ENCODE measurements around the gene CEACAM19.

The CEACAM19 gene

DNA sequence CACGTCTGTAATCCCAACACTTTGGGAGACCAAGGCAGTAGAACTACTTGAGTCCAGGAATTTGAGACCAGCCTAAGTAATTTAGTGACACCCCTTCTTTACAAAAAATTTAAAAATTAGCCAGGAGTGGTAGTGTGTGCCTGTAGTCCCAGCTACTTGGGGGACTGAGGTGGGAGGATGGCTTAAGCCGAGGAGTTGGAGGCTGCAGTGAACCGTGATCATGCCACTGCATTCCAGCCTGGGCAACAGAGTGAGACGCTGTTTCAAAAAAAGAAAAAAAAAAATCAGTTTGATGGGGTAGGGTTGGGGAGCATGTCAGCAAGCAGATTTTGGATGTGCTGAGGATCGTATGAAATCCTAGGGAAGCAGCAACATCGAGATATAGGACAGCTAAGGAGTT is 4.2 kb downstream of the CEACAM19 start:
- TF ChIP-seq EZH2phosphoT487 (IDR thresholded peaks at IDR 0.05; ENCODE audit: borderline replicate concordance): no peak
- no peak for TF ChIP-seq CTCF (conservative IDR thresholded peaks at IDR 0.05; ENCODE audit: low read length)
- H3K27me3 ChIP-seq (ENCODE audit: insufficient read depth, low read length, poor library complexity, severe bottlenecking): no peaks in the 10 kb centered on the region
- H3K4me1 ChIP-seq (ENCODE audit: insufficient read depth, low read length, poor library complexity, severe bottlenecking): no peaks in the 10 kb centered on the region
- no peaks in the 10 kb centered on the region for H3K79me2 ChIP-seq (ENCODE audit: insufficient read depth, low read length)
- no peak overlapping the region for H3K4me3 ChIP-seq (ENCODE audit: low read length, poor library complexity, severe bottlenecking)
- H3F3A ChIP-seq (ENCODE audit: low read depth): no peaks in the 10 kb centered on the region
- no peaks in the 10 kb centered on the region for H3K36me3 ChIP-seq (ENCODE audit: insufficient read depth, low read length)
- no peaks in the 10 kb centered on the region for H3K9me2 ChIP-seq (replicated peaks; ENCODE audit: low read depth, low read length)
- H3K4me2 ChIP-seq (ENCODE audit: low read depth, low read length, poor library complexity, severe bottlenecking): no peak overlapping the region
- H2AFZ ChIP-seq (ENCODE audit: low read length): no peak overlapping the region
- H3K9ac ChIP-seq (ENCODE audit: low read depth, low read length, poor library complexity, severe bottlenecking): no peak overlapping the region
- peaks cover 2% of the 10 kb centered on the region; the same call in 1 of the 2 replicates for H3K9me3 ChIP-seq (ENCODE audit: insufficient read depth, low read depth, low read length)
- no peaks in the 10 kb centered on the region for H4K20me1 ChIP-seq (ENCODE audit: insufficient read depth, low read length, poor library complexity, severe bottlenecking)

DNA sequence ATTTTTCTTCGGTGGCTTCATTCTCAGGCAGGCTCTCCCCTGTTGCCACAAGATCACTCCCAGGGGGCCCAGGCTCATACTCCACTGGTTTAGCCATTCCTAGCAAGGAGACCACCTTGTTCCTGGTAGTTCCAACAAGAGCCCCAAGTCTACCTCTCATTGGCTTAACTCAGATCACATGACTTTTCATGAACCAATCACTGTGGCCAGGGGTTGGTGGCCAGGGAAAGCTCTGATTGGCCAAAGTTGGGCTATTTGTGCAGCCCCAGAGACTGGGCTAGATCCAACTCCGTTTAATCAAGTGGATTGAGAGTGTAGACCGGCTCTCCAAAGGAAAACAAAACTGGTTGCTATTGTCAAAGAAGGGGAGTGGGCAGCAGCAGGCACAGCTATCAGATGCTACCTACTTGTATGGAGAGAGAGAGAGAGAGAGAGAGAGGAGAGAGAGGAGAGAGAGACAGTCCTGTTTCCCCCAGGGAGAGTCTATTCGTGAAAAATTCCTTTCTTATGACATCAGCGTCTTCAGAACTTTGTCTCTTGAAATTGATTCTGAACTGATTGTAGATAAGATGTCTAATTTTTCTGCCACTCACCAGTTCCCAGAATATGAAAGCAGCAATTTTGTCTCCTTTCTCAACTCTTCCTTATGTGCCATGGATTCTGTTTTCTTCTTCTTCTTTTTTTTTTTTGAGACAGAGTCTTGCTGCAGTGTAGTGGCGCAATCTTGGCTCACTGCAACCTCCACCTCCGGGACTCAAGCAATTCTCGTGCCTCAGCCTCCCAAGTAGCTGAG is 5.9 kb downstream of the CEACAM19 start:
- H2AFZ ChIP-seq (ENCODE audit: low read length): no peak overlapping the region
- H3K36me3 ChIP-seq (ENCODE audit: insufficient read depth, low read length): no peaks in the 10 kb centered on the region
- no peak overlapping the region for H3K4me2 ChIP-seq (ENCODE audit: low read depth, low read length, poor library complexity, severe bottlenecking)
- H3K9ac ChIP-seq (ENCODE audit: low read depth, low read length, poor library complexity, severe bottlenecking): no peak overlapping the region
- H3K4me1 ChIP-seq (ENCODE audit: insufficient read depth, low read length, poor library complexity, severe bottlenecking): no peaks in the 10 kb centered on the region
- H3K79me2 ChIP-seq (ENCODE audit: insufficient read depth, low read length): no peaks in the 10 kb centered on the region
- H3K9me2 ChIP-seq (replicated peaks; ENCODE audit: low read depth, low read length): no peaks in the 10 kb centered on the region
- H3K27me3 ChIP-seq (ENCODE audit: insufficient read depth, low read length, poor library complexity, severe bottlenecking): no peaks in the 10 kb centered on the region
- no peaks in the 10 kb centered on the region for H4K20me1 ChIP-seq (ENCODE audit: insufficient read depth, low read length, poor library complexity, severe bottlenecking)
- peaks cover 2% of the 10 kb centered on the region; the same call in 1 of the 2 replicates for H3K9me3 ChIP-seq (ENCODE audit: insufficient read depth, low read depth, low read length)
- TF ChIP-seq EZH2phosphoT487 (IDR thresholded peaks at IDR 0.05; ENCODE audit: borderline replicate concordance): no peak
- no peak for TF ChIP-seq CTCF (conservative IDR thresholded peaks at IDR 0.05; ENCODE audit: low read length)
- no peak overlapping the region for H3K4me3 ChIP-seq (ENCODE audit: low read length, poor library complexity, severe bottlenecking)
- no peaks in the 10 kb centered on the region for H3F3A ChIP-seq (ENCODE audit: low read depth)

- H3K27me3 ChIP-seq (ENCODE audit: insufficient read depth, low read length, poor library complexity, severe bottlenecking): no peaks in the 10 kb centered on the region
- H3K79me2 ChIP-seq (ENCODE audit: insufficient read depth, low read length): no peaks in the 10 kb centered on the region
- H4K20me1 ChIP-seq (ENCODE audit: insufficient read depth, low read length, poor library complexity, severe bottlenecking): no peaks in the 10 kb centered on the region
- H3K9ac ChIP-seq (ENCODE audit: low read depth, low read length, poor library complexity, severe bottlenecking): no peak overlapping the region
- H3K9me3 ChIP-seq (ENCODE audit: insufficient read depth, low read depth, low read length): no peaks in the 10 kb centered on the region
- H3K4me2 ChIP-seq (ENCODE audit: low read depth, low read length, poor library complexity, severe bottlenecking): no peak overlapping the region
- no peak for TF ChIP-seq EZH2phosphoT487 (IDR thresholded peaks at IDR 0.05; ENCODE audit: borderline replicate concordance)
- no peak for TF ChIP-seq CTCF (conservative IDR thresholded peaks at IDR 0.05; ENCODE audit: low read length)
- no peak overlapping the region for H2AFZ ChIP-seq (ENCODE audit: low read length)
- H3F3A ChIP-seq (ENCODE audit: low read depth): no peaks in the 10 kb centered on the region
- H3K4me1 ChIP-seq (ENCODE audit: insufficient read depth, low read length, poor library complexity, severe bottlenecking): no peaks in the 10 kb centered on the region
- H3K9me2 ChIP-seq (replicated peaks; ENCODE audit: low read depth, low read length): no peaks in the 10 kb centered on the region
- H3K4me3 ChIP-seq (ENCODE audit: low read length, poor library complexity, severe bottlenecking): no peak overlapping the region
- no peaks in the 10 kb centered on the region for H3K36me3 ChIP-seq (ENCODE audit: insufficient read depth, low read length)
Observed at GRCh38 chr19:44680536-44680935, 9.3 kb downstream of the CEACAM19 start.

All from Loucy (cell line).